Measurements from ENCODE around the gene CMSS1.

DNA sequence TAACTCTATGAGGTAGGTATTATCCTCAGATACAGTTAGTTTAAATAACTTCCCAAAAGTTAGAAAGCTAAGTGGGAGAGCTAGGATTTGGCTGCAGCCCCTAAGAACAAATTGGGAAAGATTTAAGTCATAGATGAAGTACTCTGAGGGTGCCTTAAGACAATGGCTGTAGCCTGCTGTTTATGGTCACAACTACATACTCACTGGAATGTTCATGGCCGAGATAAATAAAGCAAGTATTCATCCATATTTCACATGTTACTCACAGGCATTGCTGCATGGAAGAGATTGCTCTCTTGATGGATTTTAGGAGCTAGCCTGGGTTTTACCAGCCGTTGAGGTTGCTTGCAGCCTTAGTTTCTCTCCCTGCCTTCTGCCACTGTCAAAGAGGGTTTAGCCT is 145.0 kb downstream of the CMSS1 start:
- TF ChIP-seq, protein P1, sequence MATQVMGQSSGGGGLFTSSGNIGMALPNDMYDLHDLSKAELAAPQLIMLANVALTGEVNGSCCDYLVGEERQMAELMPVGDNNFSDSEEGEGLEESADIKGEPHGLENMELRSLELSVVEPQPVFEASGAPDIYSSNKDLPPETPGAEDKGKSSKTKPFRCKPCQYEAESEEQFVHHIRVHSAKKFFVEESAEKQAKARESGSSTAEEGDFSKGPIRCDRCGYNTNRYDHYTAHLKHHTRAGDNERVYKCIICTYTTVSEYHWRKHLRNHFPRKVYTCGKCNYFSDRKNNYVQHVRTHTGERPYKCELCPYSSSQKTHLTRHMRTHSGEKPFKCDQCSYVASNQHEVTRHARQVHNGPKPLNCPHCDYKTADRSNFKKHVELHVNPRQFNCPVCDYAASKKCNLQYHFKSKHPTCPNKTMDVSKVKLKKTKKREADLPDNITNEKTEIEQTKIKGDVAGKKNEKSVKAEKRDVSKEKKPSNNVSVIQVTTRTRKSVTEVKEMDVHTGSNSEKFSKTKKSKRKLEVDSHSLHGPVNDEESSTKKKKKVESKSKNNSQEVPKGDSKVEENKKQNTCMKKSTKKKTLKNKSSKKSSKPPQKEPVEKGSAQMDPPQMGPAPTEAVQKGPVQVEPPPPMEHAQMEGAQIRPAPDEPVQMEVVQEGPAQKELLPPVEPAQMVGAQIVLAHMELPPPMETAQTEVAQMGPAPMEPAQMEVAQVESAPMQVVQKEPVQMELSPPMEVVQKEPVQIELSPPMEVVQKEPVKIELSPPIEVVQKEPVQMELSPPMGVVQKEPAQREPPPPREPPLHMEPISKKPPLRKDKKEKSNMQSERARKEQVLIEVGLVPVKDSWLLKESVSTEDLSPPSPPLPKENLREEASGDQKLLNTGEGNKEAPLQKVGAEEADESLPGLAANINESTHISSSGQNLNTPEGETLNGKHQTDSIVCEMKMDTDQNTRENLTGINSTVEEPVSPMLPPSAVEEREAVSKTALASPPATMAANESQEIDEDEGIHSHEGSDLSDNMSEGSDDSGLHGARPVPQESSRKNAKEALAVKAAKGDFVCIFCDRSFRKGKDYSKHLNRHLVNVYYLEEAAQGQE (IDR thresholded peaks at IDR 0.05; ENCODE audit: insufficient replicate concordance, low read depth) = no peak
- TF ChIP-seq POLR2AphosphoS5 (IDR thresholded peaks at IDR 0.05; ENCODE audit: low read depth) (no peak), SPI1 (IDR thresholded peaks at IDR 0.05; ENCODE audit: borderline replicate concordance, low read depth) (no peak), GABPA (IDR thresholded peaks at IDR 0.05; ENCODE audit: low read depth) (no peak)
- TF ChIP-seq, protein P2, sequence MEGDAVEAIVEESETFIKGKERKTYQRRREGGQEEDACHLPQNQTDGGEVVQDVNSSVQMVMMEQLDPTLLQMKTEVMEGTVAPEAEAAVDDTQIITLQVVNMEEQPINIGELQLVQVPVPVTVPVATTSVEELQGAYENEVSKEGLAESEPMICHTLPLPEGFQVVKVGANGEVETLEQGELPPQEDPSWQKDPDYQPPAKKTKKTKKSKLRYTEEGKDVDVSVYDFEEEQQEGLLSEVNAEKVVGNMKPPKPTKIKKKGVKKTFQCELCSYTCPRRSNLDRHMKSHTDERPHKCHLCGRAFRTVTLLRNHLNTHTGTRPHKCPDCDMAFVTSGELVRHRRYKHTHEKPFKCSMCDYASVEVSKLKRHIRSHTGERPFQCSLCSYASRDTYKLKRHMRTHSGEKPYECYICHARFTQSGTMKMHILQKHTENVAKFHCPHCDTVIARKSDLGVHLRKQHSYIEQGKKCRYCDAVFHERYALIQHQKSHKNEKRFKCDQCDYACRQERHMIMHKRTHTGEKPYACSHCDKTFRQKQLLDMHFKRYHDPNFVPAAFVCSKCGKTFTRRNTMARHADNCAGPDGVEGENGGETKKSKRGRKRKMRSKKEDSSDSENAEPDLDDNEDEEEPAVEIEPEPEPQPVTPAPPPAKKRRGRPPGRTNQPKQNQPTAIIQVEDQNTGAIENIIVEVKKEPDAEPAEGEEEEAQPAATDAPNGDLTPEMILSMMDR (IDR thresholded peaks at IDR 0.05; ENCODE audit: insufficient read depth, low read length) = no peak
